GM19239 (cell line): ENCODE data around the gene EPB41L4A.

Source experiments
- DNase-seq: peaks from one replicate; pipeline ENCODE4 v3.0.0; 2011; ENCODE audit warnings: low spot score; ENCODE audit not compliant: insufficient read length
- FAIRE-seq: peaks from 2 replicates; lab custom pipeline; 2011; peaks lifted over from hg19 to GRCh38; lab: Jason Lieb, UNC

EPB41L4A gene

GRCh38 chr5:112267231-112267630 is 151.8 kb downstream of the EPB41L4A start:
- no peak for FAIRE-seq
- no peak for DNase-seq

- DNase-seq (no peak), FAIRE-seq (no peak)
Observed at GRCh38 chr5:112264666-112265065, 154.4 kb downstream of the EPB41L4A start.

- DNase-seq = no peak
- no peak for FAIRE-seq
Observed at GRCh38 chr5:112264151-112264550, 154.9 kb downstream of the EPB41L4A start.

- FAIRE-seq (no peak), DNase-seq (no peak)
Observed at GRCh38 chr5:112263469-112263868, 155.6 kb downstream of the EPB41L4A start.

GRCh38 chr5:112258571-112258970 is 160.5 kb downstream of the EPB41L4A start:
- DNase-seq (no peak), FAIRE-seq (no peak)

GRCh38 chr5:112257976-112258375 is 161.1 kb downstream of the EPB41L4A start:
- no peak for FAIRE-seq
- no peak for DNase-seq

- FAIRE-seq (no peak), DNase-seq (no peak)
Observed at GRCh38 chr5:112257005-112257404, 162.1 kb downstream of the EPB41L4A start.

- DNase-seq (no peak), FAIRE-seq (no peak)
Observed at GRCh38 chr5:112254303-112254702, 164.8 kb downstream of the EPB41L4A start.

- FAIRE-seq (no peak), DNase-seq (no peak)
Observed at GRCh38 chr5:112253478-112254250, 165.4 kb downstream of the EPB41L4A start.

- DNase-seq (no peak), FAIRE-seq (no peak)
Observed at GRCh38 chr5:112250551-112250950, 168.5 kb downstream of the EPB41L4A start.

GRCh38 chr5:112248623-112249022 is 170.5 kb downstream of the EPB41L4A start:
- no peak for DNase-seq
- no peak for FAIRE-seq

- peak; percentile 49 for FAIRE-seq
- DNase-seq = no peak
Observed at GRCh38 chr5:112247960-112248359, 171.1 kb downstream of the EPB41L4A start.

- FAIRE-seq (no peak), DNase-seq (no peak)
Observed at GRCh38 chr5:112245656-112246055, 173.4 kb downstream of the EPB41L4A start.

GRCh38 chr5:112239996-112240395 is 179.1 kb downstream of the EPB41L4A start:
- DNase-seq (no peak), FAIRE-seq (no peak)

GRCh38 chr5:112238473-112238872 is 180.6 kb downstream of the EPB41L4A start:
- peak; percentile 35 for FAIRE-seq
- no peak for DNase-seq

GRCh38 chr5:112237456-112237855 is 181.6 kb downstream of the EPB41L4A start:
- no peak for FAIRE-seq
- DNase-seq = no peak

- FAIRE-seq (no peak), DNase-seq (no peak)
Observed at GRCh38 chr5:112234000-112234399, 185.1 kb downstream of the EPB41L4A start.

- FAIRE-seq (no peak), DNase-seq (no peak)
Observed at GRCh38 chr5:112232667-112233066, 186.4 kb downstream of the EPB41L4A start.

- no peak for DNase-seq
- FAIRE-seq = no peak
Observed at GRCh38 chr5:112230606-112231005, 188.5 kb downstream of the EPB41L4A start.

- DNase-seq (no peak), FAIRE-seq (no peak)
Observed at GRCh38 chr5:112228667-112229066, 190.4 kb downstream of the EPB41L4A start.

- DNase-seq = no peak
- no peak for FAIRE-seq
Observed at GRCh38 chr5:112227911-112228631, 191.0 kb downstream of the EPB41L4A start.

GRCh38 chr5:112226215-112226614 is 192.9 kb downstream of the EPB41L4A start:
- DNase-seq = no peak
- FAIRE-seq = no peak
